K562 (cell line): ENCODE data around the gene RRAGD. TPM values are rescaled to one million over a fixed set of nuclear protein-coding genes. Genes with fewer than 3 reads are reported as not detected.

Source experiments
- ATAC-seq: fragments of 200-7000 bp; cut with Tn5 transposase; 3 replicates; pipeline ENCODE4 v1.9.1; 2020; ENCODE audit warnings: moderate library complexity
- BruUV-seq: library from RNA; stranded (reverse); fragments of 400-500 nt; replicated peaks from 2 replicates; lab custom pipeline; 2021; lab: Mats Ljungman, UMichigan
- CTCF ChIA-PET: fragments of 300-600 bp; formaldehyde crosslinking; extraction: SDS; loops from one replicate; lab custom pipeline; 2021; ENCODE audit warnings: low intra/inter-chr PET ratio; lab: Yijun Ruan, JAX
- POLR2A ChIA-PET: fragments of 300-600, 350-650 bp; sonication (Branson Sonifier 250); formaldehyde crosslinking; extraction: SDS; loops from one replicate; lab custom pipeline; 2021; ENCODE audit warnings: antibody characterized with exemption, inconsistent platforms; lab: Yijun Ruan, JAX
- DNase-seq, 4 experiments: peaks; one replicate each; pipeline versions ENCODE4 v3.0.0 to v3.0.0-alpha.2; 2011 to 2018; ENCODE audit warnings: low spot score in 3 of 4, mixed read lengths in 3 of 4; ENCODE audit errors: extremely low read depth in 1 of 4
- FAIRE-seq: peaks from 2 replicates; lab custom pipeline; 2011; peaks lifted over from hg19 to GRCh38; lab: Jason Lieb, UNC
- H2AFZ ChIP-seq: 2 replicates; pipeline ENCODE4 v1.6.0; 2011; ENCODE audit warnings: low read depth, low read length, control low read depth, inconsistent platforms
- H3K27ac ChIP-seq: fragments of 200-600 bp; 3 replicates; pipeline ENCODE4 v1.8.0; 2011; ENCODE audit warnings: low read depth, mild to moderate bottlenecking, control low read depth, inconsistent platforms, low read length, moderate library complexity, mixed read lengths; ENCODE audit errors: extremely low read depth
- H3K27me3 ChIP-seq, 2 experiments: fragments of 300-600 bp in 1 of 2; 2 replicates in 1 of 2; 3 replicates in 1 of 2; pipeline versions ENCODE4 v1.6.0 to v1.8.0; 2011; ENCODE audit warnings: inconsistent platforms in 2 of 2, low read length in 2 of 2, mild to moderate bottlenecking in 1 of 2, mixed read lengths in 1 of 2, moderate library complexity in 1 of 2; ENCODE audit not compliant: control insufficient read depth in 2 of 2, insufficient read depth in 2 of 2
- H3K36me3 ChIP-seq: fragments of 300-600 bp; 3 replicates; pipeline ENCODE4 v1.8.0; 2011; ENCODE audit warnings: mild to moderate bottlenecking, low read length, inconsistent platforms; ENCODE audit not compliant: control insufficient read depth, insufficient read depth
- H3K4me1 ChIP-seq, 2 experiments: fragments of 200-600 bp in 1 of 2; replicated peaks in 1 of 2; 2 replicates in 1 of 2; 3 replicates in 1 of 2; pipeline versions ENCODE4 v1.5.1 to v1.8.0; 2011; ENCODE audit warnings: inconsistent platforms in 2 of 2, low read length in 2 of 2, mild to moderate bottlenecking in 1 of 2, mixed read lengths in 1 of 2, moderate library complexity in 1 of 2; ENCODE audit not compliant: control insufficient read depth in 2 of 2, insufficient read depth in 2 of 2
- H3K4me2 ChIP-seq: 2 replicates; pipeline ENCODE4 v1.6.1; 2011; ENCODE audit warnings: low read length, control low read depth, inconsistent platforms, mixed read lengths; ENCODE audit not compliant: insufficient read depth
- H3K4me3 ChIP-seq: fragments of 200-600 bp; sonication (generic), shearing (Covaris generic); 2 replicates; pipeline ENCODE4 v1.5.1; 2016; ENCODE audit warnings: control low read depth, inconsistent platforms
- H3K79me2 ChIP-seq: fragments of 200-600 bp; 3 replicates; pipeline ENCODE4 v1.8.0; 2011; ENCODE audit warnings: low read length, inconsistent platforms; ENCODE audit not compliant: control insufficient read depth, insufficient read depth
- H3K9ac ChIP-seq, 2 experiments: 2 replicates each; pipeline versions ENCODE4 v1.6.0 to v1.6.1; 2011; ENCODE audit warnings: low read depth in 2 of 2, low read length in 2 of 2, control low read depth in 1 of 2, inconsistent platforms in 1 of 2, mild to moderate bottlenecking in 1 of 2, mixed read lengths in 1 of 2; ENCODE audit not compliant: insufficient read depth in 1 of 2
- H3K9me1 ChIP-seq: one replicate; pipeline ENCODE4 v1.6.0; 2011; ENCODE audit warnings: inconsistent platforms, mild to moderate bottlenecking, low read length, moderate library complexity; ENCODE audit not compliant: control insufficient read depth, insufficient read depth
- H3K9me3 ChIP-seq: replicated peaks from 2 replicates; pipeline ENCODE4 v1.5.1; 2011; ENCODE audit warnings: low read depth, low read length, inconsistent platforms; ENCODE audit not compliant: control insufficient read depth, insufficient read depth
- H4K20me1 ChIP-seq: replicated peaks from 2 replicates; pipeline ENCODE4 v1.6.1; 2011; ENCODE audit warnings: low read length, inconsistent platforms, mixed read lengths; ENCODE audit not compliant: control insufficient read depth, insufficient read depth
- COPS2 ChIP-seq: fragments of 450-650 bp; conservative IDR thresholded peaks from 2 replicates; pipeline ENCODE4 v1.6.1; 2016; ENCODE audit warnings: mild to moderate bottlenecking, moderate library complexity
- MAZ ChIP-seq, 2 experiments: fragments of 450-650 bp in 1 of 2; sonication (generic) in 1 of 2; formaldehyde crosslinking; IDR thresholded peaks in 1 of 2; conservative IDR thresholded peaks in 1 of 2; 2 replicates each; pipeline versions ENCODE4 v1.4.0 to v1.5.0; 2020; ENCODE audit warnings: mild to moderate bottlenecking in 1 of 2, missing genetic modification reagents in 1 of 2
- OTX1 ChIP-seq: fragments of 450-650 bp; formaldehyde crosslinking; IDR thresholded peaks from 2 replicates; pipeline ENCODE4 v1.4.0; 2022; ENCODE audit warnings: mild to moderate bottlenecking
- POLR2AphosphoS5 ChIP-seq: IDR thresholded peaks from 2 replicates; pipeline ENCODE4 v1.6.1; 2011; ENCODE audit warnings: mild to moderate bottlenecking, low read depth, low read length, moderate library complexity; ENCODE audit not compliant: control insufficient read depth, insufficient read depth
- PURB ChIP-seq: sonication (generic); formaldehyde crosslinking; IDR thresholded peaks from 2 replicates; pipeline ENCODE4 v1.9.0; 2021; ENCODE audit warnings: low read depth, mild to moderate bottlenecking, missing genetic modification reagents
- RCOR1 ChIP-seq, 2 experiments: IDR thresholded peaks; 2 replicates each; pipeline ENCODE4 v1.6.1; 2012; ENCODE audit warnings: low read depth in 2 of 2, low read length in 2 of 2, borderline replicate concordance in 1 of 2, improper control_type of control experiment in 1 of 2
- SMARCA5 ChIP-seq: fragments of 450-650 bp; IDR thresholded peaks from 2 replicates; pipeline ENCODE4 v1.6.1; 2016
- ZNF324 ChIP-seq: fragments of 250-450 bp; sonication (Bioruptor Pico); IDR thresholded peaks from 2 replicates; pipeline ENCODE4 v1.4.0; 2020; ENCODE audit warnings: mild to moderate bottlenecking
- ZNF77 ChIP-seq: fragments of 250-450 bp; sonication (Bioruptor Pico); IDR thresholded peaks from 2 replicates; pipeline ENCODE4 v1.5.0; 2020
- WGBS: fragments of 100-300 bp; shearing (Covaris generic); methylation state at CpG from one replicate; pipeline ENCODE4 v1.1.6; 2016; ENCODE audit warnings: low coverage, mixed read lengths; ENCODE audit not compliant: insufficient coverage; ENCODE audit errors: missing lambda C conversion rate; 5-methylcytosine and 5-hydroxymethylcytosine counted together
- in situ Hi-C: fragments of 300-500 bp; cut with MboI; formaldehyde crosslinking; loops from 4 replicates; pipeline ENCODE4 v1.15.0; 2018; ENCODE audit warnings: inconsistent platforms, mixed read lengths
- intact Hi-C: fragments of 100-400 bp; cut with micrococcal nuclease; formaldehyde crosslinking; loops from 2 replicates; pipeline ENCODE4 v1.14.2; 2022
- polyA plus RNA-seq, 8 experiments: library from polyadenylated mRNA; depleted of rRNA in 4 of 8; stranded (reverse) in 5 of 8; unstranded in 3 of 8; fragments of >200 nt; fragmentation: Nextera tagmentation in 2 of 8; fragmentation: Illumina TruSeq in 1 of 8; extraction: Ambion mirVana in 2 of 8; extraction: Trizol in 1 of 8; gene quantifications; 2 replicates each; pipeline versions ENCODE4 v1.2.1 to v1.2.3, GENCODE V29; 2011 to 2014; ENCODE audit warnings: inconsistent platforms in 1 of 8, missing spikeins in 1 of 8
- total RNA-seq, 7 experiments: library from RNA; depleted of rRNA in 6 of 7; stranded (reverse); fragments of >200 nt in 6 of 7; fragmentation: Illumina TruSeq in 2 of 7; extraction: Trizol in 2 of 7; gene quantifications; 2 replicates each; pipeline versions ENCODE4 v1.2.1 to v1.2.3, GENCODE V29; 2011 to 2021; ENCODE audit warnings: low replicate concordance in 1 of 7
- TF ChIP-seq, protein P1 (sequence below): fragments of 450-650 bp; formaldehyde crosslinking; IDR thresholded peaks from 2 replicates; pipeline ENCODE4 v1.4.0; 2022; ENCODE audit warnings: missing genetic modification characterization

RRAGD gene
- total and polyA plus RNA-seq, 9 of the 15 experiments (the other 6 are each of a cell fraction or from before 2014, with no cell fraction given) = 0.03 to 0.07 (median 0.04) TPM; not detected in 6

DNA sequence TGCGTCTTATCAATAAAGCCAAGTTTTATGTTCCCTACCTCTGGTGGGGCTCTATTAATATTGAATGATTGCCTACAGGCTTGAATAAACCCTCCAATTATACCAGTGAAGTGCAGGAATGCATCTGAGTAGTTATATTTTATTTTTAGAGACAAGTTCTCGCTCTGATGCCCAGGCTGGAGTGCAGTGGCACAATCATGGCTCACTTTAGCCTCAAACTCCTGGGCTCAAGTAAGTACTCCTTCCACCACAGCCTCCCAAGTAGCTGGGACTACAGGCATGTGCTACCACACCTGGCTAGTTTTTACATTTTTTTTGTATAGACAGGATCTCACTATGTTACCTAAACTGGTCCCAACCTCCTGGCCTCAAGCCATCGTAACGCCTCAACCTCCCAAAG, 33.4 kb downstream of the RRAGD start:
- H4K20me1 ChIP-seq = no peaks in the 10 kb centered on the region
- H3K9me3 ChIP-seq = no peaks in the 10 kb centered on the region
- H3K4me2 ChIP-seq = no peak overlapping the region
- ATAC-seq (no peak), FAIRE-seq (no peak)
- in situ Hi-C loops = no loop called here
- WGBS = 27% methylated on average over 4 of the region's 4 CpGs
- H3K4me1 ChIP-seq = no peaks in the 10 kb centered on the region
- H3K27me3 ChIP-seq = peaks cover 16 to 42% of the 10 kb centered on the region in 2 experiments
- H3K4me3 ChIP-seq = no peak overlapping the region
- ChIA-PET POLR2A (interaction anchor here (0.7 to 1.2 kb wide), 2 partner anchors 8 to 260 kb away, joined by 3 to 4 read pairs; partner anchors contain the start of gene LYRM2), CTCF (no interaction called here)
- H3K36me3 ChIP-seq = no peaks in the 10 kb centered on the region
- H3K9ac ChIP-seq = no peak overlapping the region
- H3K27ac ChIP-seq = no peak overlapping the region
- intact Hi-C loops = no loop called here
- no peak for TF ChIP-seq OTX1 (CRISPR knock-in tag)
- TF ChIP-seq COPS2 = no peak
- TF ChIP-seq, protein P1, sequence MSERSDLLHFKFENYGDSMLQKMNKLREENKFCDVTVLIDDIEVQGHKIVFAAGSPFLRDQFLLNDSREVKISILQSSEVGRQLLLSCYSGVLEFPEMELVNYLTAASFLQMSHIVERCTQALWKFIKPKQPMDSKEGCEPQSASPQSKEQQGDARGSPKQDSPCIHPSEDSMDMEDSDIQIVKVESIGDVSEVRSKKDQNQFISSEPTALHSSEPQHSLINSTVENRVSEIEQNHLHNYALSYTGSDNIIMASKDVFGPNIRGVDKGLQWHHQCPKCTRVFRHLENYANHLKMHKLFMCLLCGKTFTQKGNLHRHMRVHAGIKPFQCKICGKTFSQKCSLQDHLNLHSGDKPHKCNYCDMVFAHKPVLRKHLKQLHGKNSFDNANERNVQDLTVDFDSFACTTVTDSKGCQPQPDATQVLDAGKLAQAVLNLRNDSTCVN (CRISPR knock-in tag) = no peak
- no peak for TF ChIP-seq POLR2AphosphoS5
- no peak for TF ChIP-seq RCOR1 (IDR thresholded peaks at IDR 0.05; ENCODE audit: borderline replicate concordance in 1 of 2, low read depth in 2 of 2, low read length in 2 of 2)
- TF ChIP-seq ZNF77 (CRISPR knock-in tag) = no peak
- TF ChIP-seq SMARCA5 = no peak
- TF ChIP-seq ZNF324 (CRISPR knock-in tag) = no peak
- no peak for TF ChIP-seq PURB
- no peak for TF ChIP-seq MAZ (CRISPR knock-in tag; conservative IDR thresholded peaks at IDR 0.05 in 1 of 2, IDR thresholded peaks at IDR 0.05 in 1 of 2)
- TF ChIP-seq, all 486 proteins: peak for 0
- Histone ChIP-seq H2AFZ (no peak overlapping the region), H3K79me2 (no peaks in the 10 kb centered on the region), H3K9me1 (no peaks in the 10 kb centered on the region)
- DNase-seq = no peak
- BruUV-seq = no TSS peak
